DMS79 (cell line): ENCODE results near the gene SLC35G2.
"Not testable (repeated sequence)": the region's sequence is repeated elsewhere in the genome, so short reads cannot be mapped to it uniquely, and the experiment has no call there.

Source experiments
- DNase-seq: peaks from one replicate; lab custom pipeline; 2025; lab: John Stamatoyannopoulos, UW

The SLC35G2 gene

DNA sequence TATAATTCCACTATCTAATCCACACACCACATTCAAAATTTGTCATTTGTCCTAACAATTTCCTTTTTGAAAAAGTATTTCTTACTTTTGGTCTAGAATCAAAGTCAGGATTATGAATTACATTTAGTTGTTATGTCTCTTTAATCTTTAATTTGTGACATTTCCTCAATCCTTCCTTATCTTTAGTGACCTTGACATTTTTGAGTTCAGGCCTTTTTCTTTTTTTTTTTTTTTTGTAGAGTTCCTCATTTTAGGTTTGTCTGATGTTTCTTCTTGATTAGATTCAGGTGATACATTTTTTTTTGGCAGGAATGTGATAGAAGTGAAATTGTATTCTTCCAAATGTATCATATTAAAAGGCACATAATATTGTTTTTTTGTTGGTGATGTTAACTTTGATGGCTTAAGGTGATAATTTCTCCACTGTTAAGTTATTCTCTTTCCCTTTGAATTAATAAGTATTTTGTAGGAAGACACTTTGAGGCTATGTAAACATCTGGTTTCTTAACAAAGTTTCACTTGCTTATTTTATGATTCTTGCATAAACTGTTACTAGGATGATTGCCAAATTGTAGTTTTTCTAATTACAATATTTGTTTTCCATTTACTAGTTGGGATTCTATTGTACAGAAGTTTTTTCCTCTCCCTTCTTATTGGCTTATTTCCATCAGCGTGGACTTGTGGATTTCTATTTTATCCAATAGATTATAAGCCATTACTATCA is 16.3 kb downstream of the SLC35G2 start:
- no peak for DNase-seq

DNA sequence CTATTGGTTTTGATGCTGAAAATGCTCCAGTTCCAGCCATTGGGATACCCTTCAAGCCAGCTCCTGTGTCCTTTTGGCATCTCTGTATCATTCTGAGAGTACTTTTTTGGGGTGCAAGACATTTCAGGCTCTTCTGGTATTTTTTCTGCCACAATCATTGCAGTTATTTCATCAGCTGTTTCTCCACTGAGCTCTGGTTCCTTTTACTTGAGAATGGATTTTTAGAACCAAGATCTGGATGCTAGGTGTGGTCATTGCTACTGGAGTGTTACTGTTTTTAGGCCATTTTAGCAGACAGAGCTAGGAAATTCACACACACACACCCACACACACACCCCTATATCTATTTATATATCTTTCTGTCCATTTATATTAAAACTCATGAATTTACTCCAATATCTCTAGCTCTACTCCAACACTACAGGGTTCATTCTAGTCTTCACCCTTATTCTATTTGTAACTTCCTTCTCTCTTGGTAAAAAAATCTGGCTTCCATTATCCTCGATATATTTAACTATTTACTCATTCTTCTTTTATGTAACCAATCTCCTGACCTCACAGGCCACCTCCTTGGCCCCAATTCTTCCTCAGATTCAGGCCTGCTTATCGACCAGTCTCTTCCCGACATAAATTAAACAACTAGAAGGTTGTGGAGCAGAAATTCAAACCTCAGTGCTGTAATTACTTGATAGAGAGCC is 17.0 kb downstream of the SLC35G2 start:
- DNase-seq, result no peak

DNA sequence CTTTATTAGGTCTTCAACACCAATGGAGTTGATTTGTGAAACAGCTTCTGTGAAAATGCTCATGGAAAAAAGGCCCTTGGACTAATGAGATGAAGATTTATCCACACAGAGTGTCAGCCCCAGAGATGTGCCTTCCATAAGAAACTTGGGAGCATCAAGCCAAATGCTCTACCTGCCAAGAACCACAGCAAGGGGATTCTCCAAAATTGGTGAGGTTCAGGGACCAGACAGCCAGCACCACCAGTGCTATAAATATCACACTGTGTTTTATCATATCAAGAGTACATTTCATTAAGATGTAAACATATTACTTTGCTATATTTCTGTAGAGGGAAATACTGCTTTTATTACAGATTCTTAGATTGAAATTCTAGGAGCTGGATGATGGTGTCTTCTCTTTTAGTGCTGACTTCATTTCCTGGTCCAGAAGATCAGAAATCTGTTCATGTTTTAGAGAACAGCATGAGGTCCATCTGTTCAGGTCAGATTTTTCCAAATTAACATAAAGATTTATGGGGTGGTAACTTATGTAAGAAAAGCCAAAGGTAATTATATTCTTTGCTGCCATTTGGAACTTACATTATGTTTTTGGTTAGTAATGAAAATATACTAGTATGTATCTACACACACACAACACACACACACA is 17.7 kb downstream of the SLC35G2 start:
- DNase-seq, result no peak

DNA sequence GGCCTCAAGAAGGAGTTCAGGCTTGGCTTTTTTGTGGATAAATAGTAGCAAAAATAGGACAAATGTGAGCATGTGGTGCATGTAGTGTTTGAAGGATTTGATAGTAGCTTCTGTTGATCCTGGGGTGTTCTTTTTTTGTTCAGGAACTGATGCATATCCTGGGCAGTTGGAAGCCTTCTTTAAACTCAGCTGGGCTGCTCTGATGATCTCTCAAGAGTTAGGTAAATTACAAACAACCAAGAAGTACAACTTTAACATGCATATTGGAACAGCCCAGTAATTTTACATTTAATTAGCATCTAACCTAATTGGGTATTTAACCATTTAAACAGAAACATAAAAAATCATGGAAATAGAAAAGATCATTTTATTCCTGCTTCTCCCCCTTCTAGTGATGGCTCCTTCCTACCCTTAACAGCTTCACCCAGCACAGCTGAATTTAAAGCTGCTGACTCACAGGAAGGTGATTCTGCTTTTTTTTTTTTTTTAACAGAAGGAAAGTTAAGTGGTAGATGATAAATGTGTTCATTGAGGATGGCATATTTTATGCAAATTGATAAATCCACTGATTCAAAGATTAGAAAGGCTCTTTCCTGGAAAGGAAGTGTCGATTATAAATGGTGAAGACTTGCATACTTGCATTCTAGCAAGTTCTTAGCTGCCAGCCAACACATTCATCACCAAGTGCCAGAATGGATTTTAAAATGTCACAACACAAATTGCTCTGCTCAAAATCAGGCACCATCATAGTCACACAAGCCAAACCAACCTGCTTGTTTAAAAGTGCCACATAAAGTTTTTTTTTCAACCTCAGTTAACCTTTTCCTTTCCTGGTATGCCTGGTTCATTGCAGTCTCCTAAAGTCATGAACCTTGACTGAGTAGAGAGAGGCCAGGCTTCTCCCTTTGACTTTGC is 20.0 kb downstream of the SLC35G2 start:
- DNase-seq, result no peak

DNA sequence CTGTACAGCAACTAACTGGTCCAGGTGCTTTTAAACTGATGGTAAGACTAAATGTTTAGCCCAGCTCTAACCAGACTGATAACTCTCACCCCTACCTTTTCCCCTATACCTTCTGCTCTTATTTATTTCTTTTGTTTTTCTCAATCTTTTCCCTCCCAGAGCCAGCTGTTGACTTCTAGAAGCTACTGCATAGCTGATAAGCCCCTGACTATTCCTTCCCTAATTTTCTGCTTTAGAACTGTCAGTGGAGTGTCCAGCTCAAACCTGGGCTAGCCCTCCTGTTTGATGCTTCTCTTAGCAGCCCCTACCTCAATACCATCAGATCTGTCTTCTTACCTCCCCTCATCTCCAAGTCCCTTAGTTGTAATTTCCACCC is 20.6 kb downstream of the SLC35G2 start:
- no peak for DNase-seq

DNA sequence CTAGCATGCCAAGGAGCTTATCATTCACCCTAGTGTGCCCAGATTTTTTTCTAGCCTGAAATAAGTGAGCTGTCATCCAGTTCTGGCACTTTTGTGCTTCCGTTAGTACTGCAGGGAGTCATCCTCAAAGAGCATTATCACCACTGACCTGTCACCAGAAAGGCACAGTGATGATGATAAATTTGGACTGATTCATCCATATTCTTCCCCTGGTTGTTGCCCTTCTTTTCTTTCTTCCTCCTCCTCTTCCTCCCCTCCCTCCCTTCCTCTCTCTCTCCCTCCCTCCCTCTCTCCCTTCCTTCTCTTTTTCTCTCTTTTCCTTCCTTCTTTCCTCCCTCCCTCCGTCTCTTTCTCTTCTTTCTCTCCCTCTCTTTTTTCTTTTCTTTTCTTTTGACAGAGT is 21.3 kb downstream of the SLC35G2 start:
- DNase-seq, result no peak

DNA sequence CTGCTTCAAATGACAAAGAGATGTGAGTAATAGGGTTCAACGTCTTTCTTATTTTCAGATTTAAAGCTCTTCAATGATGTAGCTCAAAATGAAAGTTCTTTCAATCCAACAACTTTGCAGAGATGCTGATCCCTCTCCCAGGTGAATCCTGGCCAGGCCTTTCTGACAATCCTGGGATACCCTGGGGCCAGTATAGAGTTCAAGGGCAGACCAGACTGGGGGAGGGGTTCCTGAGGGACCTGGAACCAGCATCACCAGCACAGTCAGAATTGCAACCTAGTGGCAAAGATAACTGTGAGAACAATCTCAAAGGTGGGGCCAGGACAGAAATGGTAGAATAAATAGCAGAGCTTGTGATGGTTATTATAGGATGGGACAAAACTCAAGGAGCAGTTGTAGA is 23.4 kb downstream of the SLC35G2 start:
- no peak for DNase-seq

DNA sequence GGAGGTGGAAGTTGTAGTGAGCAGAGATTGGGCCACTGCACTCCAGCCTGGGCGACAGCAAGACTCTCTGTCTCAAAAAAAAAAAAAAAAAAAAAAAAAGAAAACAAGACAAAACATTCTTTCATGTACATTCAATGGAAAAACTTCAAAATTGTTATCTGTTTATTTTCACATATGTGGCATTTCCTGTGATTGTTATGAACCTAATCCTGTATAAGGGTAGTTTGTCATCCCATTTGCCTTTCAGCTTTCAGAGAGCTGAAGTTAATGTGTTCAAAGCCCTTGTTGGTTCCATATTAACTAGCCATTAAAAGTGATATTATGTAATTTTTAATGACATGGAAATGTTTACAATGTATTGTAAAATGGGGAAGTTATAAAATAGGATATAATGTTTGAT is 25.8 kb downstream of the SLC35G2 start:
- no peak for DNase-seq

DNA sequence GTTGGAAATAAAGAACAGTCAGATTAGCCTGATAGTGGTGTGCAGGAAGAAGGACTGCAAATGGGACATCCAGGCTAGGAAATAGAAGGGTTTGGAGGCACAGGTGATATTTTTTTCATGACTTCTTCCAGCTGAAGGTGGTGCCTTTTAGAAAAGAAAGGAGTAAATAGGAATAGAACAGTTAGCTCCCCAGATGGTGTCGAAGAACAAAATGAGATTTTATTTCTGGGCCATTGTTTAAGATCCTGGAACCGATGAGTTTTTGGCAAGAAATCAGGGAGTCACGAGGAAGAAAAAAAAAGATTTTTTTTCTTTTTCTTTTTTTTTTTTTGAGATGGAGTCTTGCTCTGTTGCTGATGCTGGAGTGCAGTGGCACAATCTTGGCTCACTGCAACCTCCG is 33.3 kb downstream of the SLC35G2 start:
- DNase-seq, result no peak

DNA sequence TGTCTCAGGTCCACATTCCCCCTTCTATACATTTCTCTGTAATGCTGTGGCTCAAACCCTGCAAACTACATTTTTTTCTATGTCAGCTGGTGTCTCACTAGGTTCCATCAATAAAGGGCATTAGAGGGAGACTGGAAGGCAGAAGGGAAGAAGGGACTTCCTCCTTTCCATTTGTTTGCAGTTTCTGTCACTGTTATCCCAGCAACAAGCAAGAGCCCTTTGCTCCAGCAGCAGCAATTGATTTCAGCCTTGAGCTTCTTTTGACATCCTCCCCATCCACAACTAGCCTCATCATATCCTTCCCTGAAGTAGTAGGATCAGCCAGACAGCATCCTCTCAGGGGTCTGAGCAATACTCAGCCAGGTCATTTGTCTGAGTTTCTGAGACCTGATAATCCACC is 37.7 kb downstream of the SLC35G2 start:
- no peak for DNase-seq

DNA sequence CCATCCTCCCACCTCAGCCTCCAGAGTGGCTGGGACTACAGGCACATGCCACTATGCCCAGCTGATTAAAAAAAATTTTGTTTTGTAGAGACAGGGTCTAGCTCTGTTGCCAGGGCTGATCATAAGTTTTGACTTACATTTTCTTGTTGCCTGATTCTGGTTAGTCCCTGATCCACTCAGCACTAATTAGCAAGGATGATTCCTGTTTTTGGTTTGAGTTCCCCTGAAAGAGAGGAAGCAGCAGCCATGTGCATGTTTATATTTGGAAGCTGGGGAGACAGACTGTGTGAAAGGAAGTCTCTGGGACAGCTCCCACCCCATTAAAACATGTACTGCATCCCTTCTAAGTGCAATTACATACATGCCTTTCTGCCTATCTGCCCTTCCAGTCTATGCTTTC is 39.5 kb downstream of the SLC35G2 start:
- no peak for DNase-seq

DNA sequence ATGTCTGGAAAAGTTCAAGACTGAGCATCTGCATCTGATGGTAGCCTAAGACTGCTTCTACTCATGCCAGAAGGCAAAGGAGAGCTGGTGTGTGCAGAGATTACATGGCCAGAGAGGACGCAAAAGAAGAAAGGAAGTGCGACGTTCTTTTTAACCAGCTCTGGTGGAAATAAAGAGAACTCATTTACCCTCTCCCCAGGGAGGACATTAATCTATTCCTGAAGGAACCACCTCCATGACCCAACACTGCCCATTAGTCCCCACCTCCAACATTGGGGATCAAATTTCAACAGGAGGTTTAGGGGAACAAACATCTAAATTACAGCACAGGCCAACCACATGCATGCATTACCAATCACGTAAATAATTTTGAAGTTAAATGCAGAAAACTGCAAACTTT is 41.6 kb downstream of the SLC35G2 start:
- no peak for DNase-seq

DNA sequence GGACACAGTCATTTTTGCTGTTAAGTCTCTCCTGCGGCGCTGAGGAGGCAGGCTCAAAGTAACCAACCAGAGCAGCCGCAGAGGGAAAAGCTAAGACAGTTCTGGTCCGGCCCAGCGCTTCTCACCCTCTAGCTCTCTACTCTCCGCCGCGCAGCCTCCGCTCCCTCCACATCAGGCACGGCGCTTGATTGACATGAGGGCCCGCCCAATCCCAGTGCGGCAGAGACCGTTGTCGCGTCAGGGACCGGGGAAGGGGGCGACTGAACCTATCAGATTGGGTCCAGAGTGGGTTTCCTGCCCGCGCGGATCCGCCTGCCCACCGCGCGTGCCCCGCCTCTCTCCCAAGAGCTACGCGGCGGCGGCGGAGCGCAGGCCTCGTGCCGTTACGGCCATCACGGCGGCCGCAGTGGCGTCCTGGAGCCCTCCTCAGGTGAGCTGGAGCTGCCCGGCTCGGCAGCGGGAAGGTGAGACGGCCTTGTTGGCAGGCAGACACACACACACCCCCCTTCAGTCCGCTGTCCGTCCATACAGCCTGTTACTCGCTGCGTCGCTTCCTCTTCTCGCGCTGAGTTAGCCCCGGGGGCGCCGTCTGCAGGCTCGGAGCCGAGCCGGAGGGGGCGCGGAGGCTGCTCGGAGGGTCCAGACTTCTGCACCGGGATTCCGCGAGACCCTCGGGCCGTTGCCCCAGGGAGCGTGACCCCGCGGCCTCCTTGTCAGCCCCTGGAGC is 43.1 kb downstream of the SLC35G2 start, which contains the start of gene NCK1:
Gene NCK1 (plus strand): TSS at position 319 of the 727 bp plus-strand sequence. CDS start 65,794 bp downstream, outside the sequence.
- DNase-seq, result peak; percentile 98

DNA sequence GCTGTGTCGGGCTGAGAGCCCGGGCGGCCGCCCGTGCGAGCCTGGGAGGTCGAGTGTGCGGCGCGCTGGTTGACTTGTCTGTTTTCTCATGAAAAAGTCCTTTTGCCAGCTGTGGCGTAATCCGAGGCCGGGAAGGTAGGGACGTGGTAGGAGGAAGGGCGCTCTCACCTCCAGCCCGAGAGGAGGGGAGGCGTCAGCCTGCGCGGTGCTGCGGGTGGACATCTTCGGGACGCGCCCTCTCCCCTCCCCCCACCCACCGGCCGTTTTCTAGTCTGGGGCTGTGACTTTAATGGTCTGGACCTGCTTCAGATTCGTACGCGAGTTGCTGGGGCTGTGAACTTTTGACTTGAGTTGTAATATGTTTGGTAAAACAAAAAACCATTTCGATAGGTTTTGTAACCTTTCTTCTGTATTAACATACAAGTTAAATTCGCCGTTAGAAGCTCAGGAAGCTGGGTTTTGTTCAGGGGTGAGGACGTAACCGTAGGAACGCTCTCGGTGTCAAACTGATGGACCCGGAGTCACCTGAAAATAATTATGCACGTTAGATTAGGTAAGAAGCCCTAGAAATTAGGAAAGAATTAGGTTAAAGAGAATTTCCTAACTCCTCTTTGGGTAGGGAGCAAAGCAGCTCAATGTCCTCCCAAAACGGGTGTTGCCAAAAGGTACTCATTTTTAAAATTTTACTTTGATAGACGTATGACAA is 43.8 kb downstream of the SLC35G2 start:
- DNase-seq, result peak; percentile 44

DNA sequence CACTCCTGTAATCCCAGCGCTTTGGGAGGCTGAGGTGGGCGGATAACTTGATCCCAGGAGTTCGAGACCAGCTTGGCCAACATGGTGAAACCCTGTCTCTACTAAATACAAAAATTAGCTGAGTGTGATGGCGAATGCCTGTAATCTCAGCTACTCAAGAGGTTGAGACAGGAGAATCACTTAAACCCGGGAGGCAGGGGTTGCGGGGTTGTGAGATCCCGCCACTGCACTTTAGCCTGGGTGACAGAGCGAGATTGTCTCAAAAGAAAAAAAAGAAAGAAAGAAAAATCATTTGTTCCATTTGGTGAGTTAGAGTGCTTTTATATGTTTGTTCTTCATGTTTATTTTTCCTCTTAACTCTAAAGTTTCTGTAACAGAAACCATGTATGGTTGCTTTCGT is 50.4 kb downstream of the SLC35G2 start:
- DNase-seq, result no peak

DNA sequence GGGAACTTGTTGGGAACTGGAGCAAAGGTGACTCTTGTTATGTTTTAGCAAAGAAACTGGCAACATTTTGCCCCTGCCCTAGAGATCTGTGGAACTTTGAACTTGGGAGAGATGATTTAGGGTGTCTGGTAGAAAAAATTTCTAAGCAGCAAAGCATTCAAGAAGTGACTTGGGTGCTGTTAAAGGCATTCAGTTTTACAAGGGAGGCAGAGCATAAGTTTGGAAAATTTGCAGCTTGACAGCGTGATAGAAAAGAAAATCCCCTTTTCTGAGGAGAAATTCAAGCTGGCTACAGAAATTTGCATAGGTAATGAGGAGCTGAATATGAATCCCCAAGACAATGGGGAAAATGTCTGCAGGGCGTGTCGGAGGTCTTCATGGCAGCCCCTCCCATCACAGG is 53.3 kb downstream of the SLC35G2 start:
- DNase-seq, result not testable (repeated sequence)

DNA sequence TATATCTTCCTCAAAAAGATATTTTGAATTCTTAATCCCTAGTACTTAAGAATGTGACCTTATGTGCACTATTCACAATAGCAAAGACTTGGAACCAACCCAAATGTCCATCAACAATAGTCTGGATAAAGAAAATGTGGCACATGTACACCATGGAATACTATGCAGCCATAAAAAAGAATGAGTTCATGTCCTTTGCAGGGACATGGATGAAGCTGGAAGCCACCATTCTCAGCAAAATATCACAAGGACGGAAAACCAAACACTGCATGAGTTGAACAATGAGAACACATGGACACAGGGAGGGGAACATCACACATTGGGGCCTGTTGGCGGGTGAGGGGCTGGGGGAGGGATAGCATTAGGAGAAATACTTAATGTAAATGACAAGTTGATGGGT is 60.6 kb downstream of the SLC35G2 start:
- not testable (repeated sequence) for DNase-seq

DNA sequence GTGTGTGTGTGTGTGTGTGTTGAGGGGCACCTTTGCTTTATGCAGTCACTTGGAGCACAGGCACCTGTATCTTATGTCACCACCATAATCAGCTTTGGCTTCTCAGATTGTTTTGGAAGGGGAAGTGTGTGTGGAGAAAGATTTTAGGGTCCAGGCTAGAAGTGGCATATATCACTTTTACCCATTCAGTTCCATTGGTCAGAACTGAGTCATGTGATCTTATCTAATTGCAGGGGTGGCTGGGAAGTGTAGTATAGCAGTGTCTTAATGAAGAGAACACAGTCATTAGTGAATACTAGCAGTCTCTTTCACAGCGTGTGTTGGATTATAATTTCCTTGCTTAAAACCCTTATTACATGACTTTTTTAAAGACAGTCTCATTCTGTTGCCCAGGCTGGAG is 63.6 kb downstream of the SLC35G2 start:
- DNase-seq, result no peak

DNA sequence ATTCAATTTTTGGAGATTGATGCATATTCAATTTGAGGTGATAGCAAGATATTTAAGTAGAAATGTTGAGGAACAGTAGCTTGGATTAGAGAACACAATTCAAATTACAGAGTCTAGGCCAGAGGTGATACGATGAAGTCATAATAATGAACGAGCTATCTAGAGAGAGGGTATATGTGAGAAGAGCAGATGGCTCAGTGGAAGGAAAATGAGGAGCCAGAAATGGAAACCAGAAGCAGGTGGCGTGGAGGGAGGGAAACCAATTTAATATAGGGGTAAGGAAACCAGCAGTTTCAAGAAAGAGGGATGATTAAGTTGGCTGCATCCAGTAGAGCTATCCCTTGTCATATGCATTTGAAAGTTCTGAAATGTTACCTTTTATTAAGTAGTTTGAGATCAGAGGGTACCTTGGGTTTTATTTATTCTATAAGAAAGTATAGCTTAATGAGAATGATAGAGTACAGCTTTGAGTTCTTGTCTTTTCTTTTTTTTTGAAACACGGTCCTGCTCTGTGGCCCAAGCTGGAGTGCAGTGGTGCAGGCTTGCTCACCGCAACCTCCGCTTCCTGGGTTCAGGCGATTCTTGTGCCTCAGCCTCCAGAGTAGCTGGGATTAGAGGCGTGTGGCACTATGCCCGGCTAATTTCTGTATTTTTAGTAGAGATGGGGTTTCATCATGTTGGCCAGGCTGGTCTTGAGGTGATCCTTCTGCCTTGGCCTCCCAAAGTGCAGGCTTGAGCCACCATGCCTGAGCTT is 65.2 kb downstream of the SLC35G2 start:
- DNase-seq, result no peak
